ENCODE measurements around the gene CELSR1. TPM values are rescaled to one million over a fixed set of nuclear protein-coding genes. Genes with fewer than 3 reads are reported as not detected.

Gene CELSR1
- total and polyA plus RNA-seq, 2 of the 13 experiments (the other 11 are each of a cell fraction or from before 2014, with no cell fraction given), result 0.78 to 1.8 TPM

GRCh38 chr22:46335201-46336118 lies 202.0 kb downstream of the CELSR1 start, which contains the start of gene TRMU (continued):
- TF ChIP-seq, protein P1, sequence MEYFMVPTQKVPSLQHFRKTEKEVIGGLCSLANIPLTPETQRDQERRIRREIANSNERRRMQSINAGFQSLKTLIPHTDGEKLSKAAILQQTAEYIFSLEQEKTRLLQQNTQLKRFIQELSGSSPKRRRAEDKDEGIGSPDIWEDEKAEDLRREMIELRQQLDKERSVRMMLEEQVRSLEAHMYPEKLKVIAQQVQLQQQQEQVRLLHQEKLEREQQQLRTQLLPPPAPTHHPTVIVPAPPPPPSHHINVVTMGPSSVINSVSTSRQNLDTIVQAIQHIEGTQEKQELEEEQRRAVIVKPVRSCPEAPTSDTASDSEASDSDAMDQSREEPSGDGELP (IDR thresholded peaks at IDR 0.05; ENCODE audit: borderline replicate concordance, low read depth), result peak; percentile 90; the same call in 1 of the 2 replicates
- peak; percentile 68 for TF ChIP-seq FOXA3 (CRISPR knock-in tag; IDR thresholded peaks at IDR 0.05)
- peak; percentile 34; the same call in 1 of the 2 replicates for TF ChIP-seq MTA1 (CRISPR knock-in tag; IDR thresholded peaks at IDR 0.05; ENCODE audit: borderline replicate concordance)
- TF ChIP-seq RNF2 (conservative IDR thresholded peaks at IDR 0.05; ENCODE audit: low read depth), result 0 out of 2 replicates have a peak, but pooled peaks have one; percentile 32
- TF ChIP-seq ZNF124 (CRISPR knock-in tag; IDR thresholded peaks at IDR 0.05), result no peak; the same call in 1 of the 2 replicates
- no peak for TF ChIP-seq EZH2 (conservative IDR thresholded peaks at IDR 0.05; ENCODE audit: low read depth, low read length)
- TF ChIP-seq, protein P2, sequence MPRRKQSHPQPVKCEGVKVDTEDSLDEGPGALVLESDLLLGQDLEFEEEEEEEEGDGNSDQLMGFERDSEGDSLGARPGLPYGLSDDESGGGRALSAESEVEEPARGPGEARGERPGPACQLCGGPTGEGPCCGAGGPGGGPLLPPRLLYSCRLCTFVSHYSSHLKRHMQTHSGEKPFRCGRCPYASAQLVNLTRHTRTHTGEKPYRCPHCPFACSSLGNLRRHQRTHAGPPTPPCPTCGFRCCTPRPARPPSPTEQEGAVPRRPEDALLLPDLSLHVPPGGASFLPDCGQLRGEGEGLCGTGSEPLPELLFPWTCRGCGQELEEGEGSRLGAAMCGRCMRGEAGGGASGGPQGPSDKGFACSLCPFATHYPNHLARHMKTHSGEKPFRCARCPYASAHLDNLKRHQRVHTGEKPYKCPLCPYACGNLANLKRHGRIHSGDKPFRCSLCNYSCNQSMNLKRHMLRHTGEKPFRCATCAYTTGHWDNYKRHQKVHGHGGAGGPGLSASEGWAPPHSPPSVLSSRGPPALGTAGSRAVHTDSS (CRISPR knock-in tag; conservative IDR thresholded peaks at IDR 0.05), result peak; percentile 81; the same call in 1 of the 2 replicates
- peak; percentile 58 for TF ChIP-seq ZNF407 (CRISPR knock-in tag; IDR thresholded peaks at IDR 0.05; ENCODE audit: not compliant biosample characterization)
- peak; percentile 84 for TF ChIP-seq CBX5 (CRISPR knock-in tag; IDR thresholded peaks at IDR 0.05; ENCODE audit: borderline replicate concordance)
- no peak for TF ChIP-seq SUZ12 (IDR thresholded peaks at IDR 0.05; ENCODE audit: low read depth, low read length)
- peak; percentile 82 for TF ChIP-seq CENPT (CRISPR knock-in tag; IDR thresholded peaks at IDR 0.05; ENCODE audit: low read depth)
- no peak for TF ChIP-seq ZNF496 (CRISPR knock-in tag; IDR thresholded peaks at IDR 0.05; ENCODE audit: insufficient replicate concordance)
- TF ChIP-seq, protein P3, sequence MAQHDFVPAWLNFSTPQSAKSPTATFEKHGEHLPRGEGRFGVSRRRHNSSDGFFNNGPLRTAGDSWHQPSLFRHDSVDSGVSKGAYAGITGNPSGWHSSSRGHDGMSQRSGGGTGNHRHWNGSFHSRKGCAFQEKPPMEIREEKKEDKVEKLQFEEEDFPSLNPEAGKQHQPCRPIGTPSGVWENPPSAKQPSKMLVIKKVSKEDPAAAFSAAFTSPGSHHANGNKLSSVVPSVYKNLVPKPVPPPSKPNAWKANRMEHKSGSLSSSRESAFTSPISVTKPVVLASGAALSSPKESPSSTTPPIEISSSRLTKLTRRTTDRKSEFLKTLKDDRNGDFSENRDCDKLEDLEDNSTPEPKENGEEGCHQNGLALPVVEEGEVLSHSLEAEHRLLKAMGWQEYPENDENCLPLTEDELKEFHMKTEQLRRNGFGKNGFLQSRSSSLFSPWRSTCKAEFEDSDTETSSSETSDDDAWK (CRISPR knock-in tag; IDR thresholded peaks at IDR 0.05), result no peak
- TF ChIP-seq, protein P4, sequence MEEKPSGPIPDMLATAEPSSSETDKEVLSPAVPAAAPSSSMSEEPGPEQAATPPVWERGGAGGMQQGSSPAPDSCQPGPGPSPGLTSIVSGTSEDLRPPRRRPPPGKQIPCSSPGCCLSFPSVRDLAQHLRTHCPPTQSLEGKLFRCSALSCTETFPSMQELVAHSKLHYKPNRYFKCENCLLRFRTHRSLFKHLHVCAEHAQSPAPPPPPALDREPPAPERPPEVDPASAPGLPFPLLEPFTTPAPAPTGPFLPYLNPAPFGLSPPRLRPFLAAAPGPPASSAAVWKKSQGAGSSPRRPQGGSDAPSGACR (CRISPR knock-in tag; IDR thresholded peaks at IDR 0.05), result no peak
- peak; percentile 89 for TF ChIP-seq ZNF724P (CRISPR knock-in tag; IDR thresholded peaks at IDR 0.05; ENCODE audit: borderline replicate concordance)
